ENCODE data around the gene SH2D6. TPM values are rescaled to one million over a fixed set of nuclear protein-coding genes. Genes with fewer than 3 reads are reported as not detected.

The SH2D6 gene
- total and polyA plus RNA-seq, 9 of the 15 experiments (the other 6 are each of a cell fraction or from before 2014, with no cell fraction given), result 0.07 to 0.76 (median 0.33) TPM; not detected in 2

- TF ChIP-seq, protein P1, sequence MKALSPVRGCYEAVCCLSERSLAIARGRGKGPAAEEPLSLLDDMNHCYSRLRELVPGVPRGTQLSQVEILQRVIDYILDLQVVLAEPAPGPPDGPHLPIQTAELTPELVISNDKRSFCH (CRISPR knock-in tag; IDR thresholded peaks at IDR 0.05), result 0 out of 2 replicates have a peak, but pooled peaks have one; percentile 7
- TF ChIP-seq, protein P1 (tag; IDR thresholded peaks at IDR 0.05), result peak; percentile 60; the same call in 1 of the 2 replicates
- TF ChIP-seq RBM14 (IDR thresholded peaks at IDR 0.05; ENCODE audit: borderline replicate concordance, insufficient read depth, low read depth, low read length) (no peak), BDP1 (IDR thresholded peaks at IDR 0.05; ENCODE audit: insufficient read depth, insufficient read length) (no peak), NCOA4 (IDR thresholded peaks at IDR 0.05; ENCODE audit: partially characterized antibody) (no peak), MECOM (CRISPR knock-in tag; IDR thresholded peaks at IDR 0.05) (peak; percentile 39; the same call in 1 of the 2 replicates), RFX5 (IDR thresholded peaks at IDR 0.05; ENCODE audit: low read depth, low read length) (no peak), FOXM1 (IDR thresholded peaks at IDR 0.05; ENCODE audit: low read depth) (no peak; the same call in 1 of the 2 replicates), FOXM1 (CRISPR knock-in tag; IDR thresholded peaks at IDR 0.05; ENCODE audit: low read depth) (no peak), ZKSCAN8 (CRISPR knock-in tag; IDR thresholded peaks at IDR 0.05) (no peak), PPARD (CRISPR knock-in tag; IDR thresholded peaks at IDR 0.05) (0 out of 2 replicates have a peak, but pooled peaks have one; percentile 31), NR4A1 (CRISPR knock-in tag; IDR thresholded peaks at IDR 0.05) (peak; percentile 15; the same call in 1 of the 2 replicates), NR4A1 (tag; IDR thresholded peaks at IDR 0.05) (peak; percentile 95), SMARCB1 (IDR thresholded peaks at IDR 0.05; ENCODE audit: insufficient read length, low read depth) (no peak), RFX1 (IDR thresholded peaks at IDR 0.05) (no peak), HNRNPK (IDR thresholded peaks at IDR 0.05; ENCODE audit: low read depth, low read length, poor library complexity, severe bottlenecking) (no peak), SIX5 (IDR thresholded peaks at IDR 0.05; ENCODE audit: borderline replicate concordance in 1 of 2, insufficient read depth in 1 of 2, low read depth in 1 of 2, low read length in 2 of 2) (no peak), GABPB1 (CRISPR knock-in tag; IDR thresholded peaks at IDR 0.05) (peak; percentile 60; the same call in 1 of the 2 replicates), ZSCAN29 (IDR thresholded peaks at IDR 0.05) (no peak)
- TF ChIP-seq, protein P2, sequence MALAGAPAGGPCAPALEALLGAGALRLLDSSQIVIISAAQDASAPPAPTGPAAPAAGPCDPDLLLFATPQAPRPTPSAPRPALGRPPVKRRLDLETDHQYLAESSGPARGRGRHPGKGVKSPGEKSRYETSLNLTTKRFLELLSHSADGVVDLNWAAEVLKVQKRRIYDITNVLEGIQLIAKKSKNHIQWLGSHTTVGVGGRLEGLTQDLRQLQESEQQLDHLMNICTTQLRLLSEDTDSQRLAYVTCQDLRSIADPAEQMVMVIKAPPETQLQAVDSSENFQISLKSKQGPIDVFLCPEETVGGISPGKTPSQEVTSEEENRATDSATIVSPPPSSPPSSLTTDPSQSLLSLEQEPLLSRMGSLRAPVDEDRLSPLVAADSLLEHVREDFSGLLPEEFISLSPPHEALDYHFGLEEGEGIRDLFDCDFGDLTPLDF (CRISPR knock-in tag; IDR thresholded peaks at IDR 0.05), result 0 out of 2 replicates have a peak, but pooled peaks have one; percentile 31
- TF ChIP-seq, protein P3, sequence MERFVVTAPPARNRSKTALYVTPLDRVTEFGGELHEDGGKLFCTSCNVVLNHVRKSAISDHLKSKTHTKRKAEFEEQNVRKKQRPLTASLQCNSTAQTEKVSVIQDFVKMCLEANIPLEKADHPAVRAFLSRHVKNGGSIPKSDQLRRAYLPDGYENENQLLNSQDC (CRISPR knock-in tag; IDR thresholded peaks at IDR 0.05), result no peak
- TF ChIP-seq, protein P4, sequence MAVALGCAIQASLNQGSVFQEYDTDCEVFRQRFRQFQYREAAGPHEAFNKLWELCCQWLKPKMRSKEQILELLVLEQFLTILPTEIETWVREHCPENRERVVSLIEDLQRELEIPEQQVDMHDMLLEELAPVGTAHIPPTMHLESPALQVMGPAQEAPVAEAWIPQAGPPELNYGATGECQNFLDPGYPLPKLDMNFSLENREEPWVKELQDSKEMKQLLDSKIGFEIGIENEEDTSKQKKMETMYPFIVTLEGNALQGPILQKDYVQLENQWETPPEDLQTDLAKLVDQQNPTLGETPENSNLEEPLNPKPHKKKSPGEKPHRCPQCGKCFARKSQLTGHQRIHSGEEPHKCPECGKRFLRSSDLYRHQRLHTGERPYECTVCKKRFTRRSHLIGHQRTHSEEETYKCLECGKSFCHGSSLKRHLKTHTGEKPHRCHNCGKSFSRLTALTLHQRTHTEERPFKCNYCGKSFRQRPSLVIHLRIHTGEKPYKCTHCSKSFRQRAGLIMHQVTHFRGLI (CRISPR knock-in tag; IDR thresholded peaks at IDR 0.05), result peak; percentile 48; the same call in 1 of the 2 replicates
- TF ChIP-seq, protein P5, sequence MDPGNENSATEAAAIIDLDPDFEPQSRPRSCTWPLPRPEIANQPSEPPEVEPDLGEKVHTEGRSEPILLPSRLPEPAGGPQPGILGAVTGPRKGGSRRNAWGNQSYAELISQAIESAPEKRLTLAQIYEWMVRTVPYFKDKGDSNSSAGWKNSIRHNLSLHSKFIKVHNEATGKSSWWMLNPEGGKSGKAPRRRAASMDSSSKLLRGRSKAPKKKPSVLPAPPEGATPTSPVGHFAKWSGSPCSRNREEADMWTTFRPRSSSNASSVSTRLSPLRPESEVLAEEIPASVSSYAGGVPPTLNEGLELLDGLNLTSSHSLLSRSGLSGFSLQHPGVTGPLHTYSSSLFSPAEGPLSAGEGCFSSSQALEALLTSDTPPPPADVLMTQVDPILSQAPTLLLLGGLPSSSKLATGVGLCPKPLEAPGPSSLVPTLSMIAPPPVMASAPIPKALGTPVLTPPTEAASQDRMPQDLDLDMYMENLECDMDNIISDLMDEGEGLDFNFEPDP (CRISPR knock-in tag; IDR thresholded peaks at IDR 0.05), result 0 out of 2 replicates have a peak, but pooled peaks have one; percentile 16
These were observed 2.2 kb downstream of the SH2D6 start (continued) for GRCh38 chr2:85420536-85421259.

Measured in K562 (cell line).